H1 (cell line): Measurements from ENCODE around the gene ARHGAP10. TPM values are rescaled to one million over a fixed set of nuclear protein-coding genes. Genes with fewer than 3 reads are reported as not detected.

Experiments
- microRNA-seq, 2 experiments: library from miRNA; unstranded; fragments of <30 nt; microRNA quantifications; one replicate each; pipeline versions ENCODE4 to v1.2.0, GENCODE V29; 2016 to 2020; ENCODE audit warnings: borderline microRNAs expressed in 2 of 2, borderline number of aligned reads in 2 of 2, borderline replicate concordance in 1 of 2
- polyA plus RNA-seq, 7 experiments: library from polyadenylated mRNA; depleted of rRNA in 3 of 7; stranded (reverse) in 5 of 7; unstranded in 2 of 7; fragments of >200 nt in 5 of 7; fragments of 200-250 nt in 2 of 7; gene quantifications; 1 replicate in 5 of 7; 2 replicates in 1 of 7; 4 replicates in 1 of 7; pipeline versions ENCODE4 v1.2.1 to v1.2.3, GENCODE V29; 2011 to 2013; ENCODE audit warnings: missing spikeins in 2 of 7, mixed read lengths in 2 of 7
- small RNA-seq: library from polyadenylated mRNA; stranded (forward); fragments of <200 nt; extraction: miRNeasy Mini kit (QIAGEN cat#:217004); gene quantifications from one replicate; pipeline ENCODE3, GENCODE V24; 2013; ENCODE audit not compliant: insufficient read depth
- total RNA-seq: library from RNA; stranded (reverse); fragmentation: NEBNext Ultra II Directional; extraction: Animal tissue kit (Norgen Biotek cat#: 25700); gene quantifications from 2 replicates; pipeline ENCODE4 v1.2.1, GENCODE V29; 2021

The ARHGAP10 gene
- total and polyA plus RNA-seq, 2 of the 8 experiments (the other 6 are each of a cell fraction or from before 2014, with no cell fraction given) = 3.7 to 6.1 TPM

Small RNA genes within 50 kb of the gene (microRNA-seq; reads per million reads assigned to microRNA genes)
- 0 reads per million in 2 experiments for gene MIR4799

Small RNA genes within 50 kb of the gene (small RNA-seq; reads per million reads assigned to genes)
- not detected for gene MIR4799
- gene RN7SL254P = not detected
- not detected for gene RNA5SP165

Other genes with a start within 250 kb of the ARHGAP10 start
- 39.3 and 42.4 TPM in 2 replicates for gene TMEM184C, start 114.7 kb upstream of the ARHGAP10 start, total RNA-seq
- gene TMEM184C, start 114.7 kb upstream of the ARHGAP10 start, polyA plus RNA-seq (2011; rRNA removed) = 10.3 and 11.1 TPM in 2 replicates
- gene PRMT9, start 47.9 kb upstream of the ARHGAP10 start, total RNA-seq = 9.6 and 9.9 TPM in 2 replicates
- 2.7 and 3.8 TPM in 2 replicates for gene PRMT9, start 47.9 kb upstream of the ARHGAP10 start, polyA plus RNA-seq (2011; rRNA removed)